Pancreas (tissue), 10 donors: ENCODE results near the gene EIF3M. TPM values are rescaled to one million over a fixed set of nuclear protein-coding genes. Genes with fewer than 3 reads are reported as not detected.

ENCODE experiments used
- ATAC-seq, 4 donors: fragments of 200-7000 bp; cut with Tn5 transposase; one replicate each; pipeline versions ENCODE4 v1.8.0 to v1.9.1; 2020; ENCODE audit warnings: mild to moderate bottlenecking in 4 of 4, moderate library complexity in 4 of 4
- DNase-seq, 6 donors: peaks; one replicate each; pipeline ENCODE4 v3.0.0-alpha.2; 2020
- FAIRE-seq: peaks from 2 replicates; lab custom pipeline; 2012; peaks lifted over from hg19 to GRCh38; lab: Jason Lieb, UNC
- H3K27ac ChIP-seq, 4 donors: fragments of 200-600 bp; sonication (generic); 1 replicate in 3 of 4; 2 replicates in 1 of 4; pipeline versions ENCODE4 v1.5.0 to v1.8.0; 2020
- H3K27me3 ChIP-seq, 4 donors: fragments of 200-600 bp; one replicate each; pipeline ENCODE4 v1.8.0; 2021
- H3K36me3 ChIP-seq, 3 donors: fragments of 200-600 bp; sonication (generic) in 1 of 3; one replicate each; pipeline versions ENCODE4 v1.5.0 to v1.8.0; 2020 to 2021
- H3K4me1 ChIP-seq, 3 donors: fragments of 200-600 bp; one replicate each; pipeline ENCODE4 v1.8.0; 2021
- H3K4me3 ChIP-seq, 4 donors: fragments of 200-600 bp; sonication (generic) in 2 of 4; one replicate each; pipeline versions ENCODE4 v1.5.0 to v1.8.0; 2020 to 2021
- H3K9me3 ChIP-seq, 4 donors: fragments of 200-600 bp; one replicate each; pipeline ENCODE4 v1.8.0; 2021
- WGBS, 2 donors: extraction: QIAGEN DNeasy Blood & Tissue Kit; methylation state at CpG; one replicate each; pipeline ENCODE4 v1.1.7; 2013; 5-methylcytosine and 5-hydroxymethylcytosine counted together
- intact Hi-C, 3 donors: fragments of 100-400 bp; cut with DNase I; formaldehyde crosslinking; loops; one replicate each; pipeline versions ENCODE4 v1.11.1 to v1.14.2; 2022
- polyA plus RNA-seq, 2 donors: library from polyadenylated mRNA; stranded (reverse); fragments of 200-250 nt; gene quantifications; one replicate each; pipeline ENCODE4 v1.2.3, GENCODE V29; 2013
- total RNA-seq, 6 donors: library from RNA; stranded (reverse); fragmentation: NEBNext Ultra II Directional in 4 of 6; extraction: Animal tissue kit (Norgen Biotek cat#: 25700) in 4 of 6; gene quantifications; one replicate each; pipeline versions ENCODE4 v1.2.1 to v1.2.4, GENCODE V29; 2021 to 2023
- TF ChIP-seq, protein P1 (sequence below), 4 donors: fragments of 200-600 bp; sonication (generic) in 3 of 4; IDR thresholded peaks; one replicate each; pipeline versions ENCODE4 v1.5.0 to v1.8.0; 2021; ENCODE audit warnings: antibody characterized with exemption in 4 of 4
- donor health status: healthy with polysubstance abuse.
- donor health status: DM: no; HTN: no; CAD: no; lungs with moderate emphysema.
- donor health status: DM: no; HTN: no; CAD: no.
- donor health status: control.
- donor health status: control.
- donor health status: Bipolar disorder and iron deficiency.
- donor health status: DM: yes; HTN: yes; CAD: no.
- donor health status: DM: no; HTN: no; CAD: no.
- donor health status: DM: no; HTN: no; CAD: no.
- donor health status: DM: yes; HTN: yes; CAD: no.

The EIF3M gene
- total and polyA plus RNA-seq, 8 donors: 102 to 203 (median 136) TPM

GRCh38 chr11:32575070-32575469 lies 8.6 kb upstream of the EIF3M start:
- Histone ChIP-seq H3K27ac (no peak overlapping the region), H3K4me3 (no peak overlapping the region), H3K36me3 (no peaks in the 10 kb centered on the region), H3K27me3 (peaks cover 0 to 3% (median 0%) of the 10 kb centered on the region in 4 donors), H3K9me3 (no peaks in the 10 kb centered on the region), H3K4me1 (no peaks in the 10 kb centered on the region)
- WGBS, 2 donors: 46 to 51% methylated on average over 2 of the region's 2 CpGs
- ATAC-seq (no peak), FAIRE-seq (no peak), DNase-seq (no peak)
- intact Hi-C loops: no loop called here
- TF ChIP-seq, protein P1, sequence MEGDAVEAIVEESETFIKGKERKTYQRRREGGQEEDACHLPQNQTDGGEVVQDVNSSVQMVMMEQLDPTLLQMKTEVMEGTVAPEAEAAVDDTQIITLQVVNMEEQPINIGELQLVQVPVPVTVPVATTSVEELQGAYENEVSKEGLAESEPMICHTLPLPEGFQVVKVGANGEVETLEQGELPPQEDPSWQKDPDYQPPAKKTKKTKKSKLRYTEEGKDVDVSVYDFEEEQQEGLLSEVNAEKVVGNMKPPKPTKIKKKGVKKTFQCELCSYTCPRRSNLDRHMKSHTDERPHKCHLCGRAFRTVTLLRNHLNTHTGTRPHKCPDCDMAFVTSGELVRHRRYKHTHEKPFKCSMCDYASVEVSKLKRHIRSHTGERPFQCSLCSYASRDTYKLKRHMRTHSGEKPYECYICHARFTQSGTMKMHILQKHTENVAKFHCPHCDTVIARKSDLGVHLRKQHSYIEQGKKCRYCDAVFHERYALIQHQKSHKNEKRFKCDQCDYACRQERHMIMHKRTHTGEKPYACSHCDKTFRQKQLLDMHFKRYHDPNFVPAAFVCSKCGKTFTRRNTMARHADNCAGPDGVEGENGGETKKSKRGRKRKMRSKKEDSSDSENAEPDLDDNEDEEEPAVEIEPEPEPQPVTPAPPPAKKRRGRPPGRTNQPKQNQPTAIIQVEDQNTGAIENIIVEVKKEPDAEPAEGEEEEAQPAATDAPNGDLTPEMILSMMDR (IDR thresholded peaks at IDR 0.05): no peak

GRCh38 chr11:32576456-32576855 lies 7.2 kb upstream of the EIF3M start:
- FAIRE-seq (no peak), DNase-seq (no peak), ATAC-seq (no peak)
- Histone ChIP-seq H3K27me3 (no peaks in the 10 kb centered on the region), H3K4me3 (no peak overlapping the region), H3K27ac (no peak overlapping the region), H3K36me3 (no peaks in the 10 kb centered on the region), H3K9me3 (no peaks in the 10 kb centered on the region), H3K4me1 (no peaks in the 10 kb centered on the region)
- intact Hi-C loops: no loop called here
- TF ChIP-seq, protein P1 (IDR thresholded peaks at IDR 0.05): no peak
- WGBS, 2 donors: 96 to 100% methylated on average over 1 of the region's 1 CpG

DNA sequence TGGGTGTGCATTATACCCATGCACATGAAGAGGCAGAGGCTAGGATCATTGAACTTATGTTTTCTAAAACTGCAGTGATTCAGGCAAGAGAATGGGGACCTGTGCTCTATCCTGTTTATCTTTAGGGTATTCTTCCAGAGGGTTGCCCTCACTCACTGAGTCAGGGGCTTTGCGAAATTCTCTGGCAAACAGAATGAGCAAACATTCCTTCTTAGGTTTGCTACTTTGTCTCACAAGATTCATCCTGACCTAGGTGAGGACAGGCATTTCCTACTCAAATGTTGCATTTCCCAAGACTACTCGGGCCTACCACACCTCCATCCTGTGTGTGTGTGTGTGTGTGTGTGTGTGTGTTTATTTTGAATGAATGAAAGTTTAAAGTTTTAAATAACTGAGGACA lies 2.7 kb upstream of the EIF3M start:
- Histone ChIP-seq H3K36me3 (no peaks in the 10 kb centered on the region), H3K9me3 (no peaks in the 10 kb centered on the region), H3K4me3 (no peak overlapping the region), H3K27me3 (no peaks in the 10 kb centered on the region), H3K27ac (no peak overlapping the region), H3K4me1 (peaks cover 8 to 12% (median 10%) of the 10 kb centered on the region in 3 donors)
- no peak for DNase-seq
- intact Hi-C loops: no loop called here
- ATAC-seq: no peak
- FAIRE-seq: no peak
- WGBS, 2 donors: 54 to 76% methylated on average over 2 of the region's 2 CpGs
- TF ChIP-seq, protein P1 (IDR thresholded peaks at IDR 0.05): no peak

DNA sequence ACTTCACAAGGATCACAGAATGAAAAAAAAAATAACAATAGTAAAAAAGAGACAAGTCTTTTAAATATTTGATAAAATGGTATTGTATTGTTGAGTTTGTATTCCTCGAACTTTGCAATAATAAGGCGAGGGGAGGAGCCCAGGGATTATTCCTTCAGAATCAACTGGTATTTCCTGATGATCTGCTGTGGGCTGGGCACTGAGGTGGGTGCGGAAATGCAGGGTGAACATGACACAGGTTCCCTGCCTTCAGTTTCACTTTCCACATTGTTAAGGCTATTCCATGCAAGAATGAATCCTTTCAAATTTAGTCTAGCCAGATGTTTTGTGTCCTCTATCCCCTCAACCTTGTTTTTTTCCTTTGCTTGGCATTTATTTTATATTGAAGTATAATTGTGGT lies 2.1 kb upstream of the EIF3M start:
- TF ChIP-seq, protein P1 (IDR thresholded peaks at IDR 0.05): no peak
- no peaks in the 10 kb centered on the region for H3K36me3 ChIP-seq
- intact Hi-C loops: no loop called here
- DNase-seq: no peak
- no peaks in the 10 kb centered on the region for H3K27me3 ChIP-seq
- peaks cover 8 to 17% (median 16%) of the 10 kb centered on the region in 3 donors for H3K4me1 ChIP-seq
- no peak overlapping the region for H3K27ac ChIP-seq
- FAIRE-seq: no peak
- no peak for ATAC-seq
- no peaks in the 10 kb centered on the region for H3K9me3 ChIP-seq
- WGBS, 2 donors: 75 to 79% methylated on average over 3 of the region's 3 CpGs
- H3K4me3 ChIP-seq: no peak overlapping the region

DNA sequence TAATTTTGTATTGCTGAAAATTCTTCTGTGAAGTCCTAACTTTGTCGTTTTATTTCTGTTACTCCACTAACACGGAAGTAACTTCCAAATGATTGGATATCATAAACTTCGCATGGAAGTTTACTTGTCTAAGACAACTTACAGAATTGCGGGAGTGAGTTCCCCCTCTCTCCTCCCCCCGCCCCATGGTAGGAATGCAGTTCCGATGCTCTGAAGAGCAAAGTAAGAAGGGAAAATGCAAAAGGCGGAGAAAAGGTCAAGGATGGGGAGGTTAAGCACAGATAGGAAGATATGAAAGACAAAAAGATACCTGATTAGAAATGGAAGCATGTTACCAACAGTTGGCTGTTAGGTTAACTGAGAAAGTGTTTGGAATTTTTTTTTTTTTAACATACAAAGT lies 1.3 kb downstream of the EIF3M start:
- WGBS, 2 donors: 11 to 12% methylated on average over 7 of the region's 7 CpGs
- DNase-seq (no peak), FAIRE-seq (no peak), ATAC-seq (no peak)
- TF ChIP-seq, protein P1 (IDR thresholded peaks at IDR 0.05): no peak
- Histone ChIP-seq H3K4me1 (peaks cover 8 to 20% (median 17%) of the 10 kb centered on the region in 3 donors), H3K27me3 (no peaks in the 10 kb centered on the region), H3K27ac (no peak overlapping the region), H3K36me3 (peaks cover 5 to 7% (median 5%) of the 10 kb centered on the region in 3 donors), H3K4me3 (peak overlapping the region; percentile 65 to 90 (median 78)), H3K9me3 (no peaks in the 10 kb centered on the region)
- intact Hi-C loops: no loop called here
